HL-60 (cell line): ENCODE data around the gene SLC8B1.

Experiments
- GABPA ChIP-seq: IDR thresholded peaks from 2 replicates; pipeline ENCODE4 v1.6.1; 2012; ENCODE audit warnings: low read depth
- POLR2AphosphoS5 ChIP-seq: IDR thresholded peaks from 2 replicates; pipeline ENCODE4 v1.6.1; 2012; ENCODE audit warnings: low read depth
- SPI1 ChIP-seq: IDR thresholded peaks from 2 replicates; pipeline ENCODE4 v1.6.1; 2012; ENCODE audit warnings: low read depth, mild to moderate bottlenecking, borderline replicate concordance
- TF ChIP-seq, protein P1 (sequence below): IDR thresholded peaks from one replicate; pipeline ENCODE4 v1.5.1; 2011; ENCODE audit warnings: low read length, control low read depth, inconsistent platforms; ENCODE audit not compliant: insufficient read depth
- TF ChIP-seq, protein P2 (sequence below): IDR thresholded peaks from 2 replicates; pipeline ENCODE4 v1.6.1; 2012; ENCODE audit warnings: low read depth; ENCODE audit not compliant: insufficient replicate concordance

DNA sequence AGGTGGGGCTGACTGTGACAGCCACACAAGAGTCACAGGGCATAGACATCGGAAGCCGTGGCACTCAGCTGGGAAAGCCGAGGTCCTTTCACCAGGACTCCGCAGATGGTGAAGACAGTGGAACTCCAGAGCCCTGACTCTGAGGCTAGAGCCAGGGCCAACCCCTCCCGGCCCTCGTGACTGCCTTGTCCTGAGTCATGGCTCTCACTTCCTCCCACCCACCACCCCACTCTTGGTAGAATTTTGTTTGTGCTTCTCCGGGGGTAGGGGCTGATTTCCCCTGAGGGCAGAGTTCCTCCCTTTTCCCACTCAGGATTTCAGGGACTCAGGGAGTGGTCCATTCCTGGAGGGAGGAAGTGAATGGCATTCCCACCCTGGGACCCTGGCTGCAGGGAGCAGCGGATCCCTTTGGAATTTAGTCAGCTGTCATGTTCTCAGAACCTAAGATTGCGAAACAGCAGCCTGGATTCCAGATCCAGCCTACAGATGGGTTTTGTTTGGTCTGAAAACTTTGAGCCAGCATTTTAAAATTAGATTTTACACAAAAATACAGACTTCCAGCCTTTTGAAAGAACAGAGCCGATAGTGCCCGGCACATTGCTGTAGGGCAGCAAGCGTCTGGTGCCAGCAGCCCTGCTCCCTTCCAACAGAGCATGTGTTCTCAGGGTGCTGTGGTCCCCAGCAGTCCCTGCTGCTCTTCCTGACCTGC is 62.9 kb downstream of the SLC8B1 start:
- TF ChIP-seq, protein P1, sequence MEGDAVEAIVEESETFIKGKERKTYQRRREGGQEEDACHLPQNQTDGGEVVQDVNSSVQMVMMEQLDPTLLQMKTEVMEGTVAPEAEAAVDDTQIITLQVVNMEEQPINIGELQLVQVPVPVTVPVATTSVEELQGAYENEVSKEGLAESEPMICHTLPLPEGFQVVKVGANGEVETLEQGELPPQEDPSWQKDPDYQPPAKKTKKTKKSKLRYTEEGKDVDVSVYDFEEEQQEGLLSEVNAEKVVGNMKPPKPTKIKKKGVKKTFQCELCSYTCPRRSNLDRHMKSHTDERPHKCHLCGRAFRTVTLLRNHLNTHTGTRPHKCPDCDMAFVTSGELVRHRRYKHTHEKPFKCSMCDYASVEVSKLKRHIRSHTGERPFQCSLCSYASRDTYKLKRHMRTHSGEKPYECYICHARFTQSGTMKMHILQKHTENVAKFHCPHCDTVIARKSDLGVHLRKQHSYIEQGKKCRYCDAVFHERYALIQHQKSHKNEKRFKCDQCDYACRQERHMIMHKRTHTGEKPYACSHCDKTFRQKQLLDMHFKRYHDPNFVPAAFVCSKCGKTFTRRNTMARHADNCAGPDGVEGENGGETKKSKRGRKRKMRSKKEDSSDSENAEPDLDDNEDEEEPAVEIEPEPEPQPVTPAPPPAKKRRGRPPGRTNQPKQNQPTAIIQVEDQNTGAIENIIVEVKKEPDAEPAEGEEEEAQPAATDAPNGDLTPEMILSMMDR, result no peak
- TF ChIP-seq, protein P2, sequence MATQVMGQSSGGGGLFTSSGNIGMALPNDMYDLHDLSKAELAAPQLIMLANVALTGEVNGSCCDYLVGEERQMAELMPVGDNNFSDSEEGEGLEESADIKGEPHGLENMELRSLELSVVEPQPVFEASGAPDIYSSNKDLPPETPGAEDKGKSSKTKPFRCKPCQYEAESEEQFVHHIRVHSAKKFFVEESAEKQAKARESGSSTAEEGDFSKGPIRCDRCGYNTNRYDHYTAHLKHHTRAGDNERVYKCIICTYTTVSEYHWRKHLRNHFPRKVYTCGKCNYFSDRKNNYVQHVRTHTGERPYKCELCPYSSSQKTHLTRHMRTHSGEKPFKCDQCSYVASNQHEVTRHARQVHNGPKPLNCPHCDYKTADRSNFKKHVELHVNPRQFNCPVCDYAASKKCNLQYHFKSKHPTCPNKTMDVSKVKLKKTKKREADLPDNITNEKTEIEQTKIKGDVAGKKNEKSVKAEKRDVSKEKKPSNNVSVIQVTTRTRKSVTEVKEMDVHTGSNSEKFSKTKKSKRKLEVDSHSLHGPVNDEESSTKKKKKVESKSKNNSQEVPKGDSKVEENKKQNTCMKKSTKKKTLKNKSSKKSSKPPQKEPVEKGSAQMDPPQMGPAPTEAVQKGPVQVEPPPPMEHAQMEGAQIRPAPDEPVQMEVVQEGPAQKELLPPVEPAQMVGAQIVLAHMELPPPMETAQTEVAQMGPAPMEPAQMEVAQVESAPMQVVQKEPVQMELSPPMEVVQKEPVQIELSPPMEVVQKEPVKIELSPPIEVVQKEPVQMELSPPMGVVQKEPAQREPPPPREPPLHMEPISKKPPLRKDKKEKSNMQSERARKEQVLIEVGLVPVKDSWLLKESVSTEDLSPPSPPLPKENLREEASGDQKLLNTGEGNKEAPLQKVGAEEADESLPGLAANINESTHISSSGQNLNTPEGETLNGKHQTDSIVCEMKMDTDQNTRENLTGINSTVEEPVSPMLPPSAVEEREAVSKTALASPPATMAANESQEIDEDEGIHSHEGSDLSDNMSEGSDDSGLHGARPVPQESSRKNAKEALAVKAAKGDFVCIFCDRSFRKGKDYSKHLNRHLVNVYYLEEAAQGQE, result no peak
- TF ChIP-seq POLR2AphosphoS5 (no peak), GABPA (no peak), SPI1 (peak; percentile 46; the same call in 1 of the 2 replicates)
